ENCODE results near the gene THG1L.
"Not testable (repeated sequence)": the region's sequence is repeated elsewhere in the genome, so short reads cannot be mapped to it uniquely, and the experiment has no call there.

Gene THG1L

DNA sequence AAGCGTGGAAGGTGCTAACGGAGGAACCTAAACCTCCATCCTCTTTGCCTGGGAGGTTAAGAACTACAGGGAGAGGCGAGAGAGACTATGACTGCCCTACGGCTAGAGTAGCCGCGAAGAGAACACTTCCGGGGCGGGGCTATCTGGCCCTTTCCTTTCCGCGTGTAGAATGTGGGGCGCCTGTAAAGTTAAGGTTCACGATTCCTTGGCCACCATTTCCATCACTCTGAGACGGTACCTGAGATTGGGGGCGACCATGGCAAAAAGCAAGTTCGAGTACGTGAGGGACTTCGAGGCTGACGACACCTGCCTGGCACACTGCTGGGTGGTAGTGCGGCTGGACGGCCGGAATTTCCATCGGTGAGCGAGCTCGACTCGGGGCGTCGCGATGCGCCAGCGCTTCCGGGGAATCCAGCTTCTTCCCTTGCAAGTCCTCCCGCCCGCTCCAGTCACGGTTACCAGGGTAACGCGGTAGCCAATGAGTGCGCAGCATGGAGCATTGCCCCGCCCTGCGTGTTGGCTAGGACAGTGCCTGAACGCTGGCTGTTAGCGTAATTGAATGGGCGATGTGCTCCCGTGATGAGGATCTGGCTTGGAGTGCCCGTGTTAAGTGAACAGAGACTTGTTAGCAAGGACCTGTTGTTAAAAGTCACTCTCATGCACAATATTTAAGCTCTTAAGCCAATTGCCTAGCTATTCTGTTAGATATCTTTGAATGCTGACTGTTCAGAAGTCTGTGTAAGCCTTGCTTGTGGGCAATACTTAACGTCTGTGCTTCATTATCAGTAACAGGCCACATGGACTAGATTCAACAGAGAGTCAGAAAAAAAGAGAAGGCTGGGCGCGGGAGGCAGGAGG, at the start of gene THG1L:
THG1L (plus strand) TSS at position 149 of the 858 bp plus-strand sequence; CDS start at position 170, 21 bp downstream.
- DNase-seq, result peak; percentile 99

DNA sequence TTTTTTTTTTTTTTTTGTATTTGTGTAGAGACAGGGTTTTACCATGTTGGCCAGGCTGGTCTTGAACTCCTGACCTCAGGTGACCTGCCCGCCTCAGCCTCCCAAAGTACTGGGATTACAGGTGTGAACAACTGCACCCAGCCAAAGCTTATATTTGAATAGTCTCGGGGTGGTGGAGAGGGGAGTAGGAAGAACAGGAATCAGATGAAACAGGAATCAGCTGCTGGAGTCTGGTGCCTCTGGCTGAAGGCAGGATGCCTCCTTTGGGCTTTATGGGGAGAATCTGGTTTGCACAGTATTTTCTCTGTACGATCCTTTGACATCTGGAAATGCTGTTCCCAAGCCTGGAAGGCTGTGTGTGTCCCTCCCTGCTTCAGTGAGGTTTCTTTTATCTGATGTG, 49.0 kb upstream of the THG1L start:
- DNase-seq, result no peak

DNA sequence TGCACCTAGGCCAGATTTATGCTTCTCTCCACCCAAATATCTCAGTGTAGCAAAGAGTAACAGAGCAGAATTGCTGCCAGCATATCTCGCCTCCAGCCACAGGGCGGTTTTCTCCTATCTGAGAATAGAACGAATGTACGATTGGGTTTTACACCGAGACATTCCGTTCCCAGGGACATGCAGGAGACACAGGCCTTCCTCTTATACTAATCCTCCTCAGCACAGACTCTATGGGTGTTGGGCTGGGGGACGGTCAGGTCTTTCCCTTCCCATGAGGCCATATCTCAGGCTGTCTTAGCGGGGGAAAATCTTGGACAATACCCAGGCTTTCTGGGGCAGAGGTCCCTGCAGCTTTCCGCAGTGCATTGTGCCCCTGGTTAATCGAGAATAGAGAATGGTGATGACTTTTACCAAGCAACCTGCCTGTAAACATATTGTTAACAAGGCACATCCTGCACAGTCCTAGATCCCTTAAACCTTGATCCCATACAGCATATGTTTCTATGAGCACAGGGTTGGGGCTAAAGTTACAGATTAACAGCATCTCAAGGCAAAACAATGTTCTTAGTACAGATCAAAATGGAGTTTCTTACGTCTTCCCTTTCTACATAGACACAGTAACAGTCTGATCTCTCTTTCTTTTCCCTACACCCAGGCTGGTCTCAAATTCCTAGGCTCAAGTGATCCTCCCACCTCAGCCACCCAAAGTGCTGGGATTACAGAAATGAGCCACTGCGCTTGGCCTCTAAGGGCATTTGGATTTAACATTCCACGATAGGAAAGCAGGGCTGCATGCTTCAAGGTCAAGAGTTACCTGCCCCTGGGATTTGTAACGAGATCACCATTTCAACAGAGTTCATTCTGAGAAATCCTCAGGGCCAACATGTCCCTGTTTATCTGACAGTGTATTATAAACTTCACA, 44.7 kb upstream of the THG1L start:
- not testable (repeated sequence) for DNase-seq

DNA sequence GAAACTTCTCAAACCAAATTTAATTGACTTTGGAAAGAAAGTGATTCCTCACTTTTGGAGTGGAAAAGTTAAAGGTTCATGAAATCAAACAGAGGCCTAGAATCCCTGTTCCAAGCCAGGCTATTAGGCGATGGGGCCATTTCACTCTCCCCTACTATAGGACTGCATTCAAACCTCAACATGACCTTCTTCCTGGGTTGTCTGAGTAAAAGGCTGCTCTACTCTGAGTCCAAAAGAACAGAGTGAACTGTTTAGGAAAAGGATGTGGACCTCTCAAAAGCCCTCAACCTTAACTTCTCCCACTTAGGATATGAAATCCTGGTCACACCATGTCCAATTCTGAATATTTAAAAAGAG, 44.0 kb upstream of the THG1L start:
- no peak for DNase-seq

DNA sequence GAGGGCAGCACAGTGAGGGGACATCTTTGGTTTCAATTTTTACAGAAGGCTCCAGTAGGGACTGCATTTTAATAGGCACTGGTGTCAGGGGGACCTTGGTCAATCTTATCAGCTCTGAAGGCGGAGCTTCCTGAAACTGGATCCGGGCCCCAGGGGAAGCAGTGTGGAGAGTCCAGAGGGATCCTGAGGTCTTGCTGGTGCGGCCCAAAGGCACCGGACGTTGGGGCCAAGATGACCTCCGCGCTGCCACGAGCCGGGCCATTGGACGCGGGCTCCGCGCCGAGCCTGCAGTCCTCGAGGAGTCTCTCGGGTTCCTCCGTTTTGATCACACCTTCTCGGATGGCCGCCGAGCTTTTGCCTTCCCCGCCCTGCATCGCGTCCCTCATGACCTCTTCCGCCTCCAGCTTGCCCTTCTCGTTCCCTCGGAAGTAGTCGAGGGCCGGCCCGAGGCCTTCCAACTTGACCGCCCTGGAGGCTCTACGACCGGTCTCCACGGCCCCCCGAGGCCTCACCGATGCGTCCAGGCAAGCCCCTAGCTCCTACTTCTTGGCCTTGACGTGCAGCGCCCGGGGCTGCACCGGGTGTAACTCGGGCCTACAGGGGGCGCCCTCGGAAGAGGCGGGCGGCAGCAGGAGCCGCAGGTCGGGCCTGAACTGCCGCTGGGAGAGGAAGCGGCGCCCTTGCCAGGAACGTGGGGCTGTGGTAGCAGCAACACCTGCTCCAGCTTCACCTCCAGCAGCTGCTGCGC, 41.1 kb upstream of the THG1L start:
- peak; percentile 50 for DNase-seq

DNA sequence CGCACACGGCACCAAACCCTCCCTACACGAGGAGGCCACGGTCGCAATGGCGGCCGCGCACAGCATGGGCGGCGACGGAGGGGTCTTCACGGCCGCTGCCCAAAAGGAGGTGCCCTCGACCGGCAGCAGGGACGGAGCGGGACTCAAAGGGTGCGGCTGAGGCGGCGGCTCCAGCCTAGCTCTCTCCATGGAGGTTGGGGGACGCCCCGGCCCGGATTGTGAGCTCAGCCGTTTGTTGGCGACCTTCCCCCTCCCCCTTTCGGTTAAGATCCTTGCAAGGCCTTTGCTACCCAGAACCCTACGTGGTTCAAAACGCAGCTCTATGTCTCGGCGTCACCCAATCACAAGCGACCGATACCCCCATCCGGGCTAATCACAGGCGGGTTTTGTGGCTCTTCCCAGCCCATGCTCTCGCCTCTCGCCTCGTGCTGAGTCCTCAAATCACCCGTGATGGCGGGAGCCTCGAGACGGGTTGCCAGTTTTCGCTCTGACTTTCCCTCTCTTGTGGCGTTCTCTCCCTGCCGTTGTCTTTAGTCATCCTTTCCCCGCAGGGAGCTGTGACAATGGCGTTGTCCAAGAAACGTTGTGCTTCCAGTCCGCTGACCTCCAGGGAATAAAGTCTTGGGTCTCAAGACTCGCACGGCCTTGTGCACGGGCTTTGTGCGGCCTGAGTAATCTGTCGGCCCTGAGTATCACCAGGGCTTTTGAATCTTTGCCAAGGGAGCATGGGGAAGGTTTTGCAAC, 40.4 kb upstream of the THG1L start:
- no peak for DNase-seq

DNA sequence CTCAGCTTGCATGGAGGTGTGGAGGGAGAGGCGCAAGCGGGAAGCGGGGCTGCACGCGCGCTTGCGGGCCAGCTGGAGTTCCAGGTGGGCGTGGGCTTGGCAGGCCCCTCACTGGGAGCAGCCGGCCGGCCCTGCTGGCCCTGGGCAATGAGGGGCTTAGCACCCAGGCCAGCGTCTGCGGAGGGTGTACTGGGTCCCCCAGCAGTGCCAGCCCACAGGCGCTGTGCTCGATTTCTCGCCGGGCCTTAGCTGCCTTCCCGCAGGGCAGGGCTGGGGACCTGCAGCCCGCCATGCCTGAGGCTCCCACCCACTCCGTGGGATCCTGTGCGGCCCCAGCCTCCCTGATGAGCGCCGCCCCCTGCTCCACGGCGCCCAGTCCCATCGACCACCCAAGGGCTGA, 37.4 kb upstream of the THG1L start:
- not testable (repeated sequence) for DNase-seq

DNA sequence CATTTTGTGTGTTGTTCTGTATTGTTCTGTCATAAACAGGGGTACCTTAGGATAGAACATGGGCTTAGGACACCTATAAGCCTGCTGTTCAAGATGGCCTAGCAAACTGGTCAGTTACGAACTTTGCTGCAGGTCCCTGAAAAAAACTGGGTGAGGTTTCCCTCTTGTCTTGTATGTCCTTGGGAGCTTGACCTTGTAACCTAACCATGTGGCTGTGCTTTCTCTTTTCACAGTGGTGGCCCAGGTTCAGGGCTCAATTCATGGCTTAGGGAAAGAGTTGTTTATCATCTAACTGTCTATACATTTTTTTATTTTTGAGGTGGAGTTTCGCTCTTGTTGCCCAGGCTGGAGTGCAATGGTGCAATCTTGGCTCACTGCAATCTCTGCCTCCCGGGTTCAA, 35.1 kb upstream of the THG1L start:
- DNase-seq, result not testable (repeated sequence)

DNA sequence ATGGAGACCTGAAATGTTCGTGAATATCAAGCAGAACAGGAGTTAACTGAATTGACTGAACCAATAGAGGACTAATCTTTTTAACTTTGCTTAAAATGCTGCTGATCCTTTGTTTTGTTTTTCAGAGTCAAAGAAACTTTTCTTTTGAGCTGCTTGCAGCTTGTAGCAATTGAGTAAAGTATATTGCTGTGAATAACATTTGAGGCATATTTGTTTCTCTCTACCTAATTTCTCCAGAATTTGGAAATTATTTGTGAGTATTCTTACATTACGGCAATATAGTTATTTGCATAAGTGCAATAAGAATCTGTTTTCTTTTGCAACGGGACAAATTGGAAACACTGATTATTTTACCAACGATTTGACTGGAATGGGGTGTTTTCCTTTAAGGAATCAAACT, 32.5 kb upstream of the THG1L start:
- not testable (repeated sequence) for DNase-seq

DNA sequence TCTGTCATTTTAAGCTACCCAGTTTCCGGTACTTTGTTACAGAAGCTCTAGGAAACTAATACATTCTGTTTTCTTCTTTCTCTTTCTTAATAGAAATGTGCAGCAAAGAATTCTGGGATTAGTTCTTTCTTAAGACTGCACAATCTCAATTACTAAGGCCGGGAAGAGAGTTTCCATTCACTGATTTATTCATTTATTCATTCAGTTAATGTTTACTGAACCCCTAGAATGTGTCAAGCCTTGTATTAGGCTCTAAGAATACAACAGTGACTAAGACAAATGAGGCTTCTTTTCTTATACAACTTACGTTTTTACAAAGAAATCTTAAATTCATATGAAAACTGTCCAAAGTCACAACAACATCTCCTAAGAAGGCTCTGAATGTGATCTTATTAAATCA, 27.5 kb upstream of the THG1L start:
- DNase-seq, result no peak

DNA sequence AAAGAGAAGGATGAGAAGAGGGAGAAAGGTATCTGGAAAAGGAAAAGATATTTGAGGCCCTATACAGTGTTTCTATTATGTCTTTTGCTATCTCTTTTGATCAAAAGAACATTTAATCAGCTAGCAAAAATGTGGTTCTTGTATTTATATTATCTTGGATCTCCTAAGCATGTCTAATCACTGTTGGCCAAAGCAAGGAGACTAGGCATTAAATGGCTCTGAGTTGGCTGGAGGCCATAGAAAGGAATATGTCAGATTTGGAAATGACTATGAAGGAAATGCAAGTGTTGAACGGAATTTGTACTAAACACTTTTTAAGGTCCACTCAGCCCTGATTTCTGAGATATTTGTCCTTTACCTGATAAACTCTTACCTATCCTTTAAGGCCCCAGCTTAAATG, 22.4 kb upstream of the THG1L start:
- DNase-seq, result no peak

DNA sequence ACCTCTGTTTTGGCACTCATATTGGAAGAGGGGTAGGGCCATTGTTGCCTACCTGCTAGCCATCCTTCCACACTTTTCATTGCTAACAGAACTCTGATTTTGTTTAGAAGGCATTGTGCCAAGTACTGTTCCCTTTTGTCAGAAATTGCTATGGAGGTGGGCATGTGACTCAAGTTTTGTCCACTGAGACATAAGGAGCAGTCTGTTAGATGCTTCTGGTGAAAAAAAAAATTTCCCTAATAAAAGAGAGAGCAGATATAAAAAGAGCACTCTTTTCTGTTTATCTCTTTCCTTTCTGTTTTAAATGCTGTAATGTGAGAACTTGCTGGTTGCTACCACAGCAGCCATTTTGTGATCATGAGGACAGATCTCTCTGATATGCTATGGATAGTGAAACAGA, 21.9 kb upstream of the THG1L start:
- DNase-seq, result no peak

DNA sequence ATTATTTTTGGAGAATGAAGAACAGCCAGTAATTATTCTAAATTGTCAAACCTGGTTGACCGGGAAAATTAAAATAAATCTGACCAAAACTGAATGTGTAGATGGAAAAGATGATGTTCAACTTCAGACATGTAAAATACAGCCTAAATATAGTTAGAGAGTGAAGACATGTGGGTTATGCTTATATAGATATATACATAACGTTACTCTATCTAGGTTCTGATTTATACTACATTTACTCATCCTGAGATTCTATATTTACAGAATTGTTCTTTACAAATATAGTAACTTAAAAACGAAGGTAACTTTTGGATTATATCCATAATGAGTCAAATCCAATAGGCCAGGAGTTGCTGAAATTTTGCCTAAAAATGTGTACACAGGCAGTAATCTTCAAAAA, 20.8 kb upstream of the THG1L start:
- no peak for DNase-seq

DNA sequence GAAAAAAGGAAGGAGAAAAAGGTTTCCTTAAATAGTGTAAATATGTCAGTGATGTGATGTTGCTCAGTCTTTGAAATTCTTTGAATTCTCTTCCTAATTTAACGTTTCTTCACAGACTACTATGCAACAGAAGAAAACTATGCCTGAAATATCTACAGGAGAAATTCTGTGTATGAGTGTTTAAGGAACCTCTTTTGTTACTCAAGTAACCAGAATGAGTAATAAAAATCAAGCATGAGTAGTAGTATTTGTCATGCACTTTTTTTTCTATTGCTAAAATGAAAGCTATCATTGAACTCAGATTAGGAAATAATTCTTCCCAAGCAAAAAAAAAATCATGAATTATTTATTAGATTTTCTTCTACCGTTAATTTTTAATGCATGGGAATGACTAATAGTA, 20.3 kb upstream of the THG1L start:
- DNase-seq, result no peak

DNA sequence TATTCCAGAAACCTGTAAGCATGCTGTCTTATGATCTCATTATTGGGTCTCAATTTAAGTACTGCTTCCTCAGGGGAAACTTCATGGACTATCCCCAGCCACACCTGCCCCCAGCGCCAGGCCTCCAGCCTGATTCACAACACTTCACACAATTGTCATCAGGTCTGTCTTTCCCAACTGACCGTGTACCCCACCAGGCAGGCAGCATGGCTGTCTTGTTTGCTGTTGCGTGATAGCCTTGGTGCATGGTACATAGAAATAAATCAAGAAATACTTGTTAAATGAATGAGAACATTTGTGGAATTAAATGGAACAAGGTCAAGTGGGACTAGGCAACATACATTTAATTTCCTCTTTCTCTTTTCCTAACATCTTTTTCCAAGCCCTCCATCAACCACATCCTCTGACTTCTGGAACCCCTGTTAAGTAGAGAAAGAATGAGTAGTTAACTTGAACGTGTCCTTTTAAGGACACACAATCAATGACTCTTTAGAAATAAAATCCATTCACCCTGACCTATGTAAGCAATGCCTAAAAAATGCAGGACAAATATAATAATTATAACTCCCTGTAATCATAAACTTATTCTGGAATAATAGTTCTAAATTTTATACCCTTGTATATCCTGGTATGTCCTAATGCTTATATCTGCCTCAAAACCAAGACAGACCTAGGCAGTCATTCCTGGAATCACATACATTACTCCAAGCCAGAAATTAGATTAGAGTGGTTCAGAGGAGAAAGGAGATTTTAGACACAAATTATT, 17.2 kb upstream of the THG1L start:
- no peak for DNase-seq

DNA sequence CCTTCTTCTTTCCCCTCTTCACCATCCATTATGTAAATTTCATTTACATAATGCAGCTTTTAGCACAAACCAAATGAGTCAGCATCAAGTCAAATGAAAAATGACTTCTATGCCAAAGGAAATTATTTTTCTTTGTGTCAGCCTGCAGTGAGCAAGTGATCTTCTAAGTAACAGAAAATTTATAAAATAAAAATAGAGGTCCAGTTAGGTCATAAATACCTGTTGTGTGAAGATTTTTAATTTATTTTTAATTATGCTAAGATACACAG, 16.7 kb upstream of the THG1L start:
- DNase-seq, result no peak

DNA sequence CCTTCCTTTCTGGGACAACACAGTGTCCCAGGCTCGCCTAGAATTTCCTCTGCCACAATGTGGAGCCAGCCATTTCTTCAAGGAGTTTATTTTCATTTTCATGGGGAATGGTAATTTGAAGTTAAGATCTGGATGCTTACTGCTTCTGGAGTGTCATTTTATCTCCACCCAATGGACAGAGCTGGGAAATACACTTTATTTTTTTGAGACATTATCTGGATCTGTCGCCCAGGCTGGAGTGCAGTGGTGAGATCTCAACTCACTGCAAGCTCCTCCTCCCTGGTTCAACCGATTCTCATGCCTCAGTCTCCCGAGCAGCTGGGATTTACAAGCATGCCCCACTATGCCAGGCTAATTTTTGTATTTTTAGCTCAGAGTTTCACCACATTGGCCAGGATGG, 12.7 kb upstream of the THG1L start:
- DNase-seq, result peak; percentile 14

DNA sequence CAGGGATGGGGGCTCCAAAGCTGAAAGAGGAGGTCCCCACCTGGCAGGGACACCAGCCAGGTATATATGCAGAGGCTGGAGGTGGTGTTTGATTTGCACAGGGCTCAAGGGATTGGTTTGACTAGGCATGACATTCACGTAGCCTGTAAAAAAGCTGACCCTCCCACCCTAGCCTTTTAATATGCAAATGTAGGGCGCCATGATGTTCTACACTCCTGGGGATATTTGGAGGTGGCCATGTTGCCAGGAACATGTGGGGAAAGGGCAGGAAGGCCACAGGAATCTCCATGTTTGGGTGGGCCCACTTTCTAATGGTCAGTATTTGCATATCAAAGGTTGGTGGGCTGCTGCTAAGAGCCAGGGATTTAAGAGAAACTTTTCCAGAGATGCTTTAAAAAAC, 12.0 kb upstream of the THG1L start:
- DNase-seq, result no peak

DNA sequence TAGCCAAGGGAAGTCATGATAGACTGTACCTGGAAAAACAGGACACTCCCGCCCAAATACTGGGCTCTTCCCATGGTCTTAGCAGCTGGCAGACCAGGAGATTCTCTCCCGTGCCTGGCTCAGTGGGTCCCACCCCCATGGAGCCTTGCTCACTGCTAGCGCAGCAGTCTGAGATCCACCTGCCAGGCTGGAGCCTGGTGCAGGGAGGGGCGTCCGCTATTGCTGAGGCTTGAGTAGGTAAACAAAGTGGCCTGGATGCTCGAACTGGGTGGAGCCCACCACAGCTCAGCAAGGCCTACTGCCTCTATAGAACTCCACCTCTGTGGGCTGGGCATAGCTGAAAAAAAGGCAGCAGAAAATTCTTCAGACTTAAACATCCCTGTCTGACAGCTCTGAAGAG, 10.1 kb upstream of the THG1L start:
- DNase-seq, result no peak

DNA sequence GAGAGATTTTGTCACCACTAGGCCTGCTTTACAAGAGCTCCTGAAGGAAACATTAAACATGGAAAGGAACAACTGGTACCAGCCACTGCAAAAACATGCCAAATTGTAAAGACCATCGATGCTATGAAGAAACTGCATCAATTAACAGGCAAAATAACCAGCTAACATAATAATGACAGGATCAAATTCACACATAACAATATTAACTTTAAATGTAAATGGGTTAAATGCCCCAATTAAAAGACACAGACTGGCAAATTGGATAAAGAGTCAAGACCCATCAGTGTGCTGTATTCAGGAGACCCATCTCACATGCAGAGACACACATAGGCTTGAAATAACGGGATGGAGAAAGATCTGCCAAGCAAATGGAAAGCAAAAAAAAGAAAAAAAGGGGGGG, 8.3 kb upstream of the THG1L start:
- not testable (repeated sequence) for DNase-seq

DNA sequence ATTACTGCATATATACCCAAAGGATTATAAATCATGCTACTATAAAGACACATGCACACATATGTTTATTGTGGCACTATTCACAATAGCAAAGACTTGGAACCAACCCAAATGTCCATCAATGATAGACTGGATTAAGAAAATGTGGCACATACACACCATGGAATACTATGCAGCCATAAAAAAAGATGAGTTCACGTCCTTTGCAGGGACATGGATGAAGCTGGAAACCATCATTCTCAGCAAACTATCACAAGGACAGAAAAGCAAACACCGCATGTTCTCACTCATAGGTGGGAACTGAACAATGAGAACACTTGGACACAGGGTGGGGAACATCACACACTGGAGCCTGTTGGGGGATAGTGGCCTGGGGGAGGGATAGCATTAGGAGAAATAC, 4.6 kb upstream of the THG1L start:
- DNase-seq, result not testable (repeated sequence)

DNA sequence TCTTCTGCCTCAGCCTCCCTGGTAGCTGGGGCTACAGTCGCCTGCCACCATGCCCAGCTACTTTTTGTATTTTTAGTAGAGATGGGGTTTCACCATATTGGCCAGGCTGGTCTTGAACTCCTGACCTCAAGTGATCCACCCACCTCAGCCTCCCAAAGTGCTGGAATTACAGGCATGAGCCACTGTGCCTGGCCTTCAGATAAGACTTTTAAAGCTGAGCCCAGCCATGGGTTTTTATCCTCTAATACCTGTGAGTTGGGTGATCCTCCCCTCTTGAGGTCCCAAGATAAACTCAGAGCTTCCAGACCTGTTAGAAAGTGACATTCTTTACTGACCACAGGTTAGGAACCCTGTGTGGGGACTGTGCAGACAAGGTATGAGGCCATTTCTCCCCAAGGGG, 3.4 kb upstream of the THG1L start:
- DNase-seq, result not testable (repeated sequence)
